CD4-positive, alpha-beta T cell (primary cell): ENCODE measurements around the gene ATXN1L. TPM values are rescaled to one million over a fixed set of nuclear protein-coding genes. Genes with fewer than 3 reads are reported as not detected.
A peak's percentile ranks its signal among the peaks of the same experiment; 100 is the strongest.

ENCODE experiments used
- ATAC-seq: fragments of 200-7000 bp; cut with Tn5 transposase; one replicate; pipeline ENCODE4 v1.10.0; 2022; ENCODE audit warnings: mild to moderate bottlenecking; ENCODE audit not compliant: poor library complexity
- CTCF ChIA-PET: fragments of 350-600 bp; sonication (Branson Sonifier 250); formaldehyde crosslinking; loops from one replicate; lab custom pipeline; 2021; ENCODE audit warnings: antibody characterized with exemption, inconsistent platforms; lab: Charles Lee
- POLR2A ChIA-PET: fragments of 350-600 bp; sonication (Branson Sonifier 250); formaldehyde crosslinking; loops from one replicate; lab custom pipeline; 2021; ENCODE audit warnings: antibody characterized with exemption, inconsistent platforms; lab: Charles Lee
- DNase-seq, 14 experiments: peaks; one replicate each; pipeline ENCODE4 v3.0.0-alpha.2; 2013 to 2020; ENCODE audit warnings: mixed read lengths in 2 of 14
- H3K27ac ChIP-seq, 2 donors: one replicate each; pipeline versions ENCODE4 v1.5.1 to v1.7.0; 2013; ENCODE audit warnings: low read length in 2 of 2, low read depth in 1 of 2, mild to moderate bottlenecking in 1 of 2
- H3K27me3 ChIP-seq, 2 experiments: 1 replicate in 1 of 2; 2 replicates in 1 of 2; pipeline versions ENCODE4 v1.6.1 to v1.7.0; 2013; ENCODE audit warnings: low read length in 2 of 2, control low read depth in 1 of 2, mild to moderate bottlenecking in 1 of 2, moderate library complexity in 1 of 2; ENCODE audit not compliant: insufficient read depth in 2 of 2, control insufficient read depth in 1 of 2
- H3K36me3 ChIP-seq: one replicate; pipeline ENCODE4 v1.6.1; 2013; ENCODE audit warnings: low read length, control low read depth; ENCODE audit not compliant: insufficient read depth
- H3K4me1 ChIP-seq: one replicate; pipeline ENCODE4 v1.6.1; 2013; ENCODE audit warnings: low read length, control low read depth; ENCODE audit not compliant: insufficient read depth
- H3K4me3 ChIP-seq: one replicate; pipeline ENCODE4 v1.5.1; 2013; ENCODE audit warnings: mild to moderate bottlenecking, low read length, moderate library complexity
- H3K9me3 ChIP-seq, 2 experiments: 1 replicate in 1 of 2; 2 replicates in 1 of 2; pipeline versions ENCODE4 v1.6.1 to v1.7.0; 2013; ENCODE audit warnings: low read length in 2 of 2, mild to moderate bottlenecking in 2 of 2, control low read depth in 1 of 2, moderate library complexity in 1 of 2; ENCODE audit not compliant: control insufficient read depth in 1 of 2, insufficient read depth in 1 of 2
- H3K27ac Mint-ChIP-seq: one replicate; pipeline ENCODE4 v1.8.0; 2020; ENCODE audit warnings: mixed read lengths
- H3K27me3 Mint-ChIP-seq: one replicate; pipeline ENCODE4 v1.8.0; 2021; ENCODE audit warnings: mixed read lengths
- H3K36me3 Mint-ChIP-seq: one replicate; pipeline ENCODE4 v1.8.0; 2021; ENCODE audit warnings: low read depth, mixed read lengths
- H3K4me1 Mint-ChIP-seq: one replicate; pipeline ENCODE4 v1.8.0; 2021; ENCODE audit warnings: low read depth, mixed read lengths
- H3K4me3 Mint-ChIP-seq: one replicate; pipeline ENCODE4 v1.8.0; 2020; ENCODE audit warnings: mild to moderate bottlenecking, mixed read lengths
- H3K9me3 Mint-ChIP-seq: one replicate; pipeline ENCODE4 v1.8.0; 2020; ENCODE audit warnings: mixed read lengths
- intact Hi-C, 2 experiments: fragments of 100-400 bp; cut with DNase I in 1 of 2; cut with micrococcal nuclease in 1 of 2; formaldehyde crosslinking; loops; one replicate each; pipeline versions ENCODE4 v1.15.1 to v1.9.0; 2023 to 2025; cut with DNase I, micrococcal nuclease
- total RNA-seq, 174 experiments: library from RNA in 2 of 174; stranded (reverse) in 2 of 174; gene quantifications; one replicate each; pipeline ENCODE4 v1.2.3 and lab custom pipeline; 2021 to 2026
- TF ChIP-seq, protein P1 (sequence below): fragments of 200-600 bp; IDR thresholded peaks from one replicate; pipeline ENCODE4 v1.8.0; 2022; ENCODE audit warnings: antibody characterized with exemption, mild to moderate bottlenecking

ATXN1L gene
- total RNA-seq, 2 experiments from 2014 or later = 61.0 to 61.1 TPM

DNA sequence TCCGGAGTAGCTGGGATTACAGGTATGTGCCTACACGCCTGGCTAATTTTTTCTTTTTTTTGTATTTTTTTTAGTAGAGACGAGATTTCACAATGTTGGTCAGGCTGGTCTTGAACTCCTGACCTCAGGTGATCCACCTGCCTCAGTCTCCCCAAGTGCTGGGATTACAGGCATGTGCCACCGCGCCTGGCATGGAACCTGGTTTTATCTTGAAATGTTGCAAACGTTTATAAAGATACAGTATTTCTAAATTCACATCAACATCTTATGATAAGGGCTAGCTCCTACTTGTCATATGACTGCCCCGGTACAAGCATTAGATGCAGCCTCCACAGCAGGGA lies 48.1 kb downstream of the ATXN1L start:
- POLR2A ChIA-PET = interaction anchor here (0.8 to 9.1 kb wide), 7 partner anchors 10 to 1547 kb away, joined by 3 to 219 read pairs (median 5); partner anchors contain the start of genes AP1G1, DDX19A and ZNF821
- DNase-seq (no peak), ATAC-seq (no peak)
- Mint-ChIP-seq H3K27me3 (no peaks in the 10 kb centered on the region), H3K9me3 (no peaks in the 10 kb centered on the region), H3K4me3 (peak overlapping the region; percentile 99), H3K36me3 (peaks cover 25% of the 10 kb centered on the region), H3K4me1 (peaks cover 25% of the 10 kb centered on the region), H3K27ac (peak overlapping the region; percentile 98)
- Histone ChIP-seq H3K36me3 (peaks cover 2% of the 10 kb centered on the region), H3K27me3 (no peaks in the 10 kb centered on the region), H3K9me3 (no peaks in the 10 kb centered on the region), H3K4me1 (peaks cover 38% of the 10 kb centered on the region), H3K4me3 (peak overlapping the region; percentile 98), H3K27ac (no peak overlapping the region)
- TF ChIP-seq, protein P1, sequence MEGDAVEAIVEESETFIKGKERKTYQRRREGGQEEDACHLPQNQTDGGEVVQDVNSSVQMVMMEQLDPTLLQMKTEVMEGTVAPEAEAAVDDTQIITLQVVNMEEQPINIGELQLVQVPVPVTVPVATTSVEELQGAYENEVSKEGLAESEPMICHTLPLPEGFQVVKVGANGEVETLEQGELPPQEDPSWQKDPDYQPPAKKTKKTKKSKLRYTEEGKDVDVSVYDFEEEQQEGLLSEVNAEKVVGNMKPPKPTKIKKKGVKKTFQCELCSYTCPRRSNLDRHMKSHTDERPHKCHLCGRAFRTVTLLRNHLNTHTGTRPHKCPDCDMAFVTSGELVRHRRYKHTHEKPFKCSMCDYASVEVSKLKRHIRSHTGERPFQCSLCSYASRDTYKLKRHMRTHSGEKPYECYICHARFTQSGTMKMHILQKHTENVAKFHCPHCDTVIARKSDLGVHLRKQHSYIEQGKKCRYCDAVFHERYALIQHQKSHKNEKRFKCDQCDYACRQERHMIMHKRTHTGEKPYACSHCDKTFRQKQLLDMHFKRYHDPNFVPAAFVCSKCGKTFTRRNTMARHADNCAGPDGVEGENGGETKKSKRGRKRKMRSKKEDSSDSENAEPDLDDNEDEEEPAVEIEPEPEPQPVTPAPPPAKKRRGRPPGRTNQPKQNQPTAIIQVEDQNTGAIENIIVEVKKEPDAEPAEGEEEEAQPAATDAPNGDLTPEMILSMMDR = no peak
- intact Hi-C loops = loop anchor here (2.0 kb wide), 3 partner anchors 13 to 85 kb away; partner anchors contain the start of gene AP1G1 (in 1 of the 2)
- CTCF ChIA-PET = interaction anchor here (0.6 to 7.9 kb wide), 5 partner anchors 10 to 165 kb away, joined by 3 to 100 read pairs (median 3); partner anchors contain the start of gene ZNF821

DNA sequence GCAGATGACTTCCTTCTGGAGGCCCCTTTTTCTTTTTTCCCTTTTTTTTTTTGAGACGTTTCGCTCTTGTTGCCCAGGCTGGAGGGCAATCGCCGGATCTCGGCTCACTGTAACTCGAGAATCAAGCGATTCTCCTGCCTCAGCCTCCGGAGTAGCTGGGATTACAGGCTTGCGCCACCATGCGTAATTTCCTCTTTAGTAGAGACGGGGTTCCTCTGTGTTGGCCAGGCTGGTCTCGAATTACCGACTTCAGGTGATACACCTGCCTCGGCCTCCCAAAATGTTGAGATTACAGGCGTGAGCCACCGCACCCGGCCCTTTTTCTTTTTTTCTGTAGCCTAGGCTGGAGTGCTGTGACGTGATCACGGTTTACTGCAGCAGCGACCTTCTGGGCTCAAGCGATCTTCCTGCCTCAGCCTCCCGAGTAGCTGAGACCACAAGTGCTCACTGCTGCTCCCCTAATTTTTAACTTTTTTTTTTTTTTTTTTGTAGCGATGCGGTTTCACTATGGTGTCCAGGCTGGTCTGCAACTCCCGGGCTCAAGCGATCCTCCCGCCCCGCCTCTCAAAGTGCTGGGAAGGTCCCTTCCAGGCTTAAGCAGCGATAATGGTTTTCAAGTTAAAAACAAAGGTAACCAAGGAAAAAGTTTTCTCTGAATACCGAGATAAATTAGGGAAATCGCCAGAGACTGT lies 48.6 kb downstream of the ATXN1L start:
- H3K27ac Mint-ChIP-seq = peak overlapping the region; percentile 98
- no peaks in the 10 kb centered on the region for H3K9me3 Mint-ChIP-seq
- intact Hi-C loops = loop anchor here (2.0 kb wide), 3 partner anchors 14 to 86 kb away; partner anchors contain the start of gene AP1G1 (in 1 of the 2)
- ChIA-PET POLR2A (interaction anchor here (0.8 to 9.1 kb wide), 12 partner anchors 10 to 1547 kb away, joined by 3 to 219 read pairs (median 4); partner anchors contain the start of genes AP1G1, DDX19A and ZNF821), CTCF (interaction anchor here (0.6 to 7.9 kb wide), 6 partner anchors 11 to 166 kb away, joined by 3 to 100 read pairs (median 3); partner anchors contain the start of gene ZNF821)
- Histone ChIP-seq H3K9me3 (no peaks in the 10 kb centered on the region), H3K27ac (peak overlapping the region; percentile 94 to 95), H3K36me3 (peaks cover 2% of the 10 kb centered on the region), H3K27me3 (no peaks in the 10 kb centered on the region), H3K4me3 (peak overlapping the region; percentile 98), H3K4me1 (peaks cover 42% of the 10 kb centered on the region)
- TF ChIP-seq, protein P1 = no peak
- DNase-seq (peak in 13 of 14 experiments; percentile 13 to 72 (median 33)), ATAC-seq (peak; percentile 11)
- peaks cover 31% of the 10 kb centered on the region for H3K4me1 Mint-ChIP-seq
- H3K4me3 Mint-ChIP-seq = peak overlapping the region; percentile 99
- H3K27me3 Mint-ChIP-seq = no peaks in the 10 kb centered on the region
- peaks cover 25% of the 10 kb centered on the region for H3K36me3 Mint-ChIP-seq

DNA sequence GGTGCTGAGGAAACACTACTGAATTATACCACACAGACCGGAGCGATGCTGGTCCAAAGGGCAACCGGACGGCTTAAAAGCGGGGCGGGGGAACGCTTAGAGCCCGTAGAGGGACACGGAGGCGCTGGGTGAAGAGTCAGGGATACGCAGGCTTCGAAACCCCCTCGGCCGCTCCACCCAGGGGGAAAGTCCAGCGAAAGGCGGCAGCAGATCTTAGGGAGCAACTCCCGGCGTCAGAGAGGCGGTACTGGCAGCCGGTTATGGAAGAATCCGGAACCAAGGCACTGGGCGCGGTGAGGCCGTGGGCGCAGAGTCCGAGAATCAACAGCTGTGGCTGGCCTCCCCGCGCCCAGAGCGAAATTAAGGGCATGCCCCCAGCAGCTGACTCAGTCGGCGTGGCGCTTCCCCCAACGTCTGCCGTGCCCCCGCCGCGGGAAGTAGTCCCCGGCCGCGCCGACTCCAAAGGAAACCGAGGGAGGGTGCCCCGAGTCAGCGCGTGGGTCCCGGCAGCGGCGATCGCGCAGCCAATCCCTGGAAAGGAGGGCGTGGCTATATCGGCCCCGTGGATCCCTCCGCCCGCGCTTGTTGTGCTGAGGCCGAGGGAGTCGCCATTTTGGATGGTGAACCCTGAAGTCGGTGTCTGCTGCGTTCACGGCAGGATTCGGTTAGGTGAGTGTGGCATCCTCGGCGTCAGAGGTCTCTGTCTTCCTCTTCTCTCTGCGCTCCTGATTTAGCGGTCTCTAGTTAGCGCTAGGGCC lies 49.3 kb downstream of the ATXN1L start, which contains the start of gene IST1:
Gene IST1 (plus strand): TSS at position 611 of the 758 bp plus-strand sequence. CDS start 20,110 bp downstream, outside the sequence.
- Mint-ChIP-seq H3K27me3 (no peaks in the 10 kb centered on the region), H3K36me3 (peaks cover 25% of the 10 kb centered on the region), H3K4me3 (peak within 1 kb of the TSS; percentile 99), H3K27ac (peak within 1 kb of the TSS; percentile 98), H3K4me1 (peaks cover 36% of the 10 kb centered on the region), H3K9me3 (no peaks in the 10 kb centered on the region)
- POLR2A ChIA-PET = interaction anchor here (0.9 to 9.1 kb wide), 10 partner anchors 10 to 119 kb away, joined by 3 to 219 read pairs (median 4); partner anchors contain the start of genes AP1G1 and ZNF821
- ATAC-seq = peak; percentile 91
- peak; percentile 95 to 99 (median 98) for DNase-seq
- Histone ChIP-seq H3K9me3 (no peaks in the 10 kb centered on the region), H3K4me1 (peaks cover 44% of the 10 kb centered on the region), H3K27ac (peak within 1 kb of the TSS; percentile 94 to 95), H3K36me3 (peaks cover 2% of the 10 kb centered on the region), H3K27me3 (no peaks in the 10 kb centered on the region), H3K4me3 (peak within 1 kb of the TSS; percentile 98)
- TF ChIP-seq, protein P1 = no peak
- CTCF ChIA-PET = interaction anchor here (0.9 to 7.9 kb wide), 2 partner anchors 12 to 66 kb away, joined by 3 to 100 read pairs; partner anchors contain the start of gene ZNF821
- intact Hi-C loops = loop anchor here (1.0 to 5.0 kb wide), 7 partner anchors 11 to 173 kb away; partner anchors contain the start of genes AP1G1 (in 1 of the 2), PHLPP2 (in 1 of the 2) and ZNF821 (in 1 of the 2)
